Measurements from ENCODE around the gene GCN1. TPM values are rescaled to one million over a fixed set of nuclear protein-coding genes. Genes with fewer than 3 reads are reported as not detected.

Gene GCN1
- polyA plus RNA-seq, 2 of the 4 experiments (the other 2 are of a cell fraction) = 43.2 to 64.1 TPM

DNA sequence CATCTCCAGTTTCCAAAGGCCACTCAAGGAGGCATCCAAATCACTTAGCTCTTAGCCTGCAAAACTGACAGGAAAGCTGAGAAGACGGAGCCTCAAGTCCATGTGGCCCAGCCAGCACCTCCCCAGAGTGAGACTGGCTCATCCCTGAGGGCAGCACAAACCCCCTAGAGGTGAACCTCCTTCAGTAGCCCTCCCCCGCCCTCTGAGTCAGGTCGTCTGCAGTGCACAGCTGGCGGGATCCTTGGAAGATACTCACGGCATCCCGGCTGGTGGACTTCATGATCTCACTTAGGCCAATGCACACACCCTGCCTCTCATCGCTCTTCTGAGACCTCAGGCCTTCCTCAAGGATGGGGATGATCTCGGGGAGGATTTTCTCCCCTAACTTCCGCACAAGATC lies 53.9 kb downstream of the GCN1 start:
- 87% methylated on average over 7 of the region's 9 CpGs for WGBS (ENCODE audit: missing lambda C conversion rate)
- no peak overlapping the region for H3K4me3 ChIP-seq
- CTCF ChIA-PET = interaction anchor here (0.6 kb wide), 1 partner anchor 124 kb away, joined by 3 read pairs; no protein-coding TSS in a partner anchor
- POLR2A ChIA-PET = no interaction called here
- H3K4me2 ChIP-seq = no peak overlapping the region
- H3K27ac ChIP-seq = no peak overlapping the region
- DNase-seq (ENCODE audit: low read depth in 1 of 2, low spot score in 1 of 2) (no peak), ATAC-seq (no peak), FAIRE-seq (no peak)
- no peaks in the 10 kb centered on the region for H3K4me1 ChIP-seq
- H3K9me3 ChIP-seq = no peaks in the 10 kb centered on the region
- no peak for TF ChIP-seq RARB (CRISPR knock-in tag; IDR thresholded peaks at IDR 0.05)

DNA sequence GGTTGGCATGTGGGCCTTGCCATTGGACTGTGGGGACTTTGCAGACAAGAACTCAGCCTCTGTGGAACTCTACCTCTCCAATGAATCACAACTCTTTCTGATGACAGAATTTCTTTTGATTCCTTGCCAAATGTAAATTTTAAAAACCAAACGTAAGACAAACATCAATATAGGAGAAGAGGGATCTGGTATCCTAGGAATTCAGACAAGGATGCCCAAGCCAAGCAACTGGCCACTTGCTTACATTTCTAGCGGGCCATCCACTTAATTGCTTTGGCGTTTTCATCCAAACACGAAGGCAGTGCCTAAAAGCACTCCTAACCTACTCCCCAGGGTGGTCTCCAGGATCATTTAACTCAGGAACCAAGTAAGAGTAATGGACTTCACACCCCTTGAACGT lies 54.6 kb downstream of the GCN1 start:
- ATAC-seq = no peak
- H3K4me2 ChIP-seq = no peak overlapping the region
- no peaks in the 10 kb centered on the region for H3K9me3 ChIP-seq
- no peak for DNase-seq (ENCODE audit: low read depth in 1 of 2, low spot score in 1 of 2)
- 77% methylated on average over 5 of the region's 5 CpGs for WGBS (ENCODE audit: missing lambda C conversion rate)
- no peak for FAIRE-seq
- no peak for TF ChIP-seq NPAS2 (CRISPR knock-in tag; IDR thresholded peaks at IDR 0.05; ENCODE audit: borderline replicate concordance)
- no peak for TF ChIP-seq HOXB5 (CRISPR knock-in tag; IDR thresholded peaks at IDR 0.05)
- no peak for TF ChIP-seq REST (IDR thresholded peaks at IDR 0.05)
- TF ChIP-seq, protein P1, sequence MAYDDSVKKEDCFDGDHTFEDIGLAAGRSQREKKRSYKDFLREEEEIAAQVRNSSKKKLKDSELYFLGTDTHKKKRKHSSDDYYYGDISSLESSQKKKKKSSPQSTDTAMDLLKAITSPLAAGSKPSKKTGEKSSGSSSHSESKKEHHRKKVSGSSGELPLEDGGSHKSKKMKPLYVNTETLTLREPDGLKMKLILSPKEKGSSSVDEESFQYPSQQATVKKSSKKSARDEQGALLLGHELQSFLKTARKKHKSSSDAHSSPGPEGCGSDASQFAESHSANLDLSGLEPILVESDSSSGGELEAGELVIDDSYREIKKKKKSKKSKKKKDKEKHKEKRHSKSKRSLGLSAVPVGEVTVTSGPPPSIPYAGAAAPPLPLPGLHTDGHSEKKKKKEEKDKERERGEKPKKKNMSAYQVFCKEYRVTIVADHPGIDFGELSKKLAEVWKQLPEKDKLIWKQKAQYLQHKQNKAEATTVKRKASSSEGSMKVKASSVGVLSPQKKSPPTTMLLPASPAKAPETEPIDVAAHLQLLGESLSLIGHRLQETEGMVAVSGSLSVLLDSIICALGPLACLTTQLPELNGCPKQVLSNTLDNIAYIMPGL (CRISPR knock-in tag; IDR thresholded peaks at IDR 0.05; ENCODE audit: borderline replicate concordance) = no peak
- H3K4me1 ChIP-seq = no peaks in the 10 kb centered on the region
- POLR2A ChIA-PET = no interaction called here
- H3K27ac ChIP-seq = no peak overlapping the region
- CTCF ChIA-PET = interaction anchor here (0.6 kb wide), 1 partner anchor 11 kb away, joined by 3 read pairs; no protein-coding TSS in a partner anchor
- no peak overlapping the region for H3K4me3 ChIP-seq

DNA sequence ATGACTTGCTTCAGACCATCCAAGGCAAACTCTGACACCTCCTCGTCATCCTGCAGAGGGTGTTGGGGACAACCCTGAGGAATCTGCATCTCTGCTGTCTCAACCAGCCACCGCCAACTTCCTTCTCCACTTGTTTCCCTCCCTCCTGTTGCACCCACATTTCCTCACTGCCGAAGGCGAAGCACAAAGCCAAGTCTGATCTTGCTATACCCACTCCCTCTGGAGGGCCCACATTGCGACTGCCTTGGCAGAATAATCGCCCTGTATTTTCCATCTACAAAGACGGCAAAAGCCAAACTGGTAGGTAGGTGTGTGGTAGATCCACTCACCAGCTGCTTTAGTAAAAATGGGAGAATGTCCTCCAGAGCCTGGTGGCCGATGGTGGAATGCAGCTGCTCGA lies 56.1 kb downstream of the GCN1 start:
- no peak for TF ChIP-seq CHD4 (IDR thresholded peaks at IDR 0.05; ENCODE audit: borderline replicate concordance)
- Histone ChIP-seq H3K4me3 (no peak overlapping the region), H3K4me2 (no peak overlapping the region), H3K9me3 (no peaks in the 10 kb centered on the region), H3K27ac (no peak overlapping the region), H3K4me1 (no peaks in the 10 kb centered on the region)
- FAIRE-seq (no peak), ATAC-seq (no peak), DNase-seq (ENCODE audit: low read depth in 1 of 2, low spot score in 1 of 2) (no peak)
- ChIA-PET POLR2A (interaction anchor here (1.0 kb wide), 1 partner anchor 21 kb away, joined by 3 read pairs; no protein-coding TSS in a partner anchor), CTCF (interaction anchor here (0.9 kb wide), 1 partner anchor 22 kb away, joined by 3 read pairs; no protein-coding TSS in a partner anchor)
- 96% methylated on average over 9 of the region's 9 CpGs for WGBS (ENCODE audit: missing lambda C conversion rate)

- no peak overlapping the region for H3K4me3 ChIP-seq
- no peak overlapping the region for H3K4me2 ChIP-seq
- CTCF ChIA-PET = interaction anchor here (0.6 to 1.2 kb wide), 4 partner anchors 9 to 199 kb away, joined by 3 to 4 read pairs (median 4); partner anchors contain the start of gene RPLP0
- POLR2A ChIA-PET = no interaction called here
- no peak for ATAC-seq
- TF ChIP-seq MAX (IDR thresholded peaks at IDR 0.05) = no peak
- no peak for TF ChIP-seq MAFK (IDR thresholded peaks at IDR 0.05; ENCODE audit: partially characterized antibody)
- TF ChIP-seq KDM1A (IDR thresholded peaks at IDR 0.05; ENCODE audit: low read depth) = no peak
- no peak for TF ChIP-seq ESRRA (IDR thresholded peaks at IDR 0.05; ENCODE audit: borderline replicate concordance, low read length)
- no peak for TF ChIP-seq BCL3 (IDR thresholded peaks at IDR 0.05)
- no peak for TF ChIP-seq MAZ (IDR thresholded peaks at IDR 0.05; ENCODE audit: borderline replicate concordance, low read depth, low read length)
- no peak for TF ChIP-seq TFCP2L1 (CRISPR knock-in tag; IDR thresholded peaks at IDR 0.05)
- TF ChIP-seq HOXA7 (CRISPR knock-in tag; IDR thresholded peaks at IDR 0.05) = no peak
- no peak for TF ChIP-seq ZFP36 (IDR thresholded peaks at IDR 0.05; ENCODE audit: borderline replicate concordance, partially characterized antibody)
- no peak for TF ChIP-seq SREBF2 (IDR thresholded peaks at IDR 0.05)
- TF ChIP-seq JUNB (IDR thresholded peaks at IDR 0.05) = no peak
- TF ChIP-seq HEYL (CRISPR knock-in tag; IDR thresholded peaks at IDR 0.05) = no peak
- no peak for FAIRE-seq
- WGBS (ENCODE audit: missing lambda C conversion rate) = 91% methylated on average over 10 of the region's 11 CpGs
- H3K27ac ChIP-seq = no peak overlapping the region
- DNase-seq (ENCODE audit: low read depth in 1 of 2, low spot score in 1 of 2) = no peak
- no peaks in the 10 kb centered on the region for H3K4me1 ChIP-seq
- no peaks in the 10 kb centered on the region for H3K9me3 ChIP-seq
Measured at GRCh38 chr12:120137833-120138232, 56.7 kb downstream of the GCN1 start.
